HEK293 (cell line): ENCODE results near the gene ABHD15.
A peak's percentile ranks its signal among the peaks of the same experiment; 100 is the strongest.

Source experiments
- CTCF ChIA-PET: fragments of 350-600 bp; formaldehyde crosslinking; extraction: SDS; loops from one replicate; lab custom pipeline; 2021; ENCODE audit warnings: antibody characterized with exemption; lab: Yijun Ruan, JAX
- POLR2A ChIA-PET: fragments of 300-600 bp; formaldehyde crosslinking; extraction: SDS; loops from one replicate; lab custom pipeline; 2020; ENCODE audit warnings: antibody characterized with exemption, inconsistent platforms; lab: Yijun Ruan, JAX
- H3K27ac ChIP-seq: fragments of 200-500 bp; sonication (Bioruptor generic); 2 replicates; pipeline ENCODE4 v1.5.1; 2014; ENCODE audit warnings: low read depth, low read length, control low read depth, inconsistent platforms; ENCODE audit errors: extremely low read depth
- H3K36me3 ChIP-seq, 2 experiments: fragments of 200-500 bp in 1 of 2; sonication (Bioruptor generic) in 1 of 2; 1 replicate in 1 of 2; 2 replicates in 1 of 2; pipeline ENCODE4 v1.5.1; 2014 to 2017; ENCODE audit warnings: inconsistent platforms in 2 of 2, low read length in 2 of 2; ENCODE audit not compliant: control insufficient read depth in 2 of 2, insufficient read depth in 1 of 2
- H3K4me1 ChIP-seq: fragments of 200-500 bp; sonication (Bioruptor generic); 2 replicates; pipeline ENCODE4 v1.5.1; 2014; ENCODE audit warnings: mild to moderate bottlenecking, low read length, inconsistent platforms; ENCODE audit not compliant: control insufficient read depth, insufficient read depth
- H3K4me3 ChIP-seq: 2 replicates; pipeline ENCODE4 v1.5.1; 2011; ENCODE audit warnings: low read depth, mild to moderate bottlenecking, control low read depth, low read length, moderate library complexity
- H3K9me3 ChIP-seq: fragments of 200-500 bp; sonication (Bioruptor generic); 2 replicates; pipeline ENCODE4 v1.5.1; 2014; ENCODE audit warnings: low read depth, low read length, inconsistent platforms; ENCODE audit not compliant: control insufficient read depth, insufficient read depth
- GLIS2 ChIP-seq: fragments of 450-650 bp; formaldehyde crosslinking; IDR thresholded peaks from 2 replicates; pipeline ENCODE4 v1.5.1; 2016; ENCODE audit warnings: missing biosample characterization, missing genetic modification characterization
- KLF1 ChIP-seq: fragments of 450-650 bp; formaldehyde crosslinking; IDR thresholded peaks from 2 replicates; pipeline ENCODE4 v1.5.1; 2016; ENCODE audit warnings: missing biosample characterization, missing genetic modification characterization
- PRDM1 ChIP-seq: fragments of 450-650 bp; formaldehyde crosslinking; IDR thresholded peaks from 2 replicates; pipeline ENCODE4; 2016; ENCODE audit warnings: missing biosample characterization, missing genetic modification characterization
- SETDB1 ChIP-seq: IDR thresholded peaks from one replicate; pipeline ENCODE4 v1.6.1; 2017; ENCODE audit warnings: mild to moderate bottlenecking, low read length, moderate library complexity, mixed read lengths; ENCODE audit not compliant: insufficient read length
- ZFHX2 ChIP-seq: fragments of 450-650 bp; formaldehyde crosslinking; conservative IDR thresholded peaks from 2 replicates; pipeline ENCODE4 v1.5.1; 2016; ENCODE audit warnings: missing biosample characterization, missing genetic modification characterization
- ZNF121 ChIP-seq: fragments of 450-650 bp; formaldehyde crosslinking; IDR thresholded peaks from 2 replicates; pipeline ENCODE4 v1.5.1; 2016; ENCODE audit warnings: missing biosample characterization, missing genetic modification characterization
- ZNF2 ChIP-seq: fragments of 450-650 bp; formaldehyde crosslinking; IDR thresholded peaks from 2 replicates; pipeline ENCODE4 v1.5.1; 2016; ENCODE audit warnings: missing biosample characterization, missing genetic modification characterization
- ZNF221 ChIP-seq: fragments of 450-650 bp; formaldehyde crosslinking; IDR thresholded peaks from 2 replicates; pipeline ENCODE4 v1.5.1; 2017; ENCODE audit warnings: missing biosample characterization, missing genetic modification characterization, borderline replicate concordance
- ZNF266 ChIP-seq: fragments of 450-650 bp; formaldehyde crosslinking; IDR thresholded peaks from 2 replicates; pipeline ENCODE4 v1.5.1; 2016; ENCODE audit warnings: missing biosample characterization, missing genetic modification characterization, low read depth
- ZNF335 ChIP-seq: fragments of 450-650 bp; formaldehyde crosslinking; conservative IDR thresholded peaks from 2 replicates; pipeline ENCODE4 v1.5.1; 2016; ENCODE audit warnings: missing biosample characterization, missing genetic modification characterization
- ZNF394 ChIP-seq: fragments of 450-650 bp; formaldehyde crosslinking; IDR thresholded peaks from 2 replicates; pipeline ENCODE4 v1.5.1; 2016; ENCODE audit warnings: missing biosample characterization, missing genetic modification characterization, mild to moderate bottlenecking, moderate library complexity, borderline replicate concordance
- ZNF473 ChIP-seq: fragments of 450-650 bp; formaldehyde crosslinking; IDR thresholded peaks from 2 replicates; pipeline ENCODE4 v1.5.1; 2017; ENCODE audit warnings: missing biosample characterization, missing genetic modification characterization
- ZNF548 ChIP-seq: fragments of 450-650 bp; formaldehyde crosslinking; IDR thresholded peaks from 2 replicates; pipeline ENCODE4 v1.5.1; 2016; ENCODE audit warnings: missing biosample characterization, missing genetic modification characterization
- ZNF585B ChIP-seq: fragments of 450-650 bp; formaldehyde crosslinking; IDR thresholded peaks from 2 replicates; pipeline ENCODE4 v1.5.1; 2016; ENCODE audit warnings: missing biosample characterization, missing genetic modification characterization
- ZNF600 ChIP-seq: fragments of 450-650 bp; formaldehyde crosslinking; IDR thresholded peaks from 2 replicates; pipeline ENCODE4 v1.5.1; 2016; ENCODE audit warnings: missing biosample characterization, missing genetic modification characterization
- ZNF629 ChIP-seq: fragments of 450-650 bp; formaldehyde crosslinking; IDR thresholded peaks from 2 replicates; pipeline ENCODE4 v1.5.1; 2017; ENCODE audit warnings: missing biosample characterization, missing genetic modification characterization
- ZNF670 ChIP-seq: fragments of 450-650 bp; formaldehyde crosslinking; IDR thresholded peaks from 2 replicates; pipeline ENCODE4 v1.5.1; 2016; ENCODE audit warnings: missing biosample characterization, missing genetic modification characterization, low read depth
- ZNF792 ChIP-seq: fragments of 450-650 bp; formaldehyde crosslinking; IDR thresholded peaks from 2 replicates; pipeline ENCODE4 v1.5.1; 2016; ENCODE audit warnings: missing biosample characterization, missing genetic modification characterization
- ZNF830 ChIP-seq: fragments of 450-650 bp; IDR thresholded peaks from 2 replicates; pipeline ENCODE4 v1.5.0; 2018; ENCODE audit warnings: missing biosample characterization, missing genetic modification characterization, low read depth, mild to moderate bottlenecking, moderate library complexity
- ZSCAN30 ChIP-seq: fragments of 450-650 bp; IDR thresholded peaks from 2 replicates; pipeline ENCODE4 v1.5.1; 2018; ENCODE audit warnings: missing biosample characterization, mild to moderate bottlenecking, missing genetic modification characterization, moderate library complexity
- TF ChIP-seq, protein P1 (sequence below): fragments of 450-650 bp; formaldehyde crosslinking; IDR thresholded peaks from 2 replicates; pipeline ENCODE4 v1.5.1; 2017; ENCODE audit warnings: missing biosample characterization, mild to moderate bottlenecking, missing genetic modification characterization, moderate library complexity
- TF ChIP-seq, protein P2 (sequence below): fragments of 450-650 bp; formaldehyde crosslinking; IDR thresholded peaks from 2 replicates; pipeline ENCODE4 v1.5.1; 2016; ENCODE audit warnings: missing biosample characterization, missing genetic modification characterization
- TF ChIP-seq, protein P3 (sequence below): fragments of 450-650 bp; formaldehyde crosslinking; IDR thresholded peaks from 2 replicates; pipeline ENCODE4 v1.5.1; 2016; ENCODE audit warnings: missing biosample characterization, missing genetic modification characterization
- TF ChIP-seq, protein P4 (sequence below): fragments of 450-650 bp; formaldehyde crosslinking; IDR thresholded peaks from 2 replicates; pipeline ENCODE4 v1.5.1; 2016; ENCODE audit warnings: missing biosample characterization, missing genetic modification characterization
- TF ChIP-seq, protein P5 (sequence below): sonication (generic); formaldehyde crosslinking; IDR thresholded peaks from 2 replicates; pipeline ENCODE4 v1.8.1; 2022; ENCODE audit warnings: mild to moderate bottlenecking, moderate library complexity, missing genetic modification reagents
- TF ChIP-seq, protein P6 (sequence below): fragments of 450-650 bp; formaldehyde crosslinking; IDR thresholded peaks from 2 replicates; pipeline ENCODE4 v1.5.1; 2016; ENCODE audit warnings: missing biosample characterization, missing genetic modification characterization

ABHD15 gene

DNA sequence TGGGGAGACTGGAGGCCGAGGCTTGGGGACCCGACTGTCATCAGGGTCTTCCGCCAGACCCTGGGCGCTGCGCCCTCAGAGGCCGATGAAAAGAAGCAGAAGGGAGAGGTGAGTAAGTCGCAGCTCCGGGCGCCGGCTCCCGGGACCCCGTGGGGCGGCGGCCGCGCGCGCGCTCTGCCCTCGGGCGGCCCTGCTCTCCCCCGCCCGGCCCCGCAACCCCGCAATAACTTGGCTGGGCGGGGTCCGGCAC lies 392 bp upstream of the ABHD15 start:
- H3K27ac ChIP-seq = peak overlapping the region; percentile 87
- peaks cover 7 to 24% of the 10 kb centered on the region in 2 experiments for H3K36me3 ChIP-seq
- H3K9me3 ChIP-seq = no peaks in the 10 kb centered on the region
- H3K4me1 ChIP-seq = peaks cover 13% of the 10 kb centered on the region
- POLR2A ChIA-PET = interaction anchor here (0.9 to 4.6 kb wide), 6 partner anchors 10 to 364 kb away, joined by 3 to 28 read pairs (median 5); partner anchors contain the start of gene ANKRD13B
- CTCF ChIA-PET = interaction anchor here (0.6 to 4.6 kb wide), 9 partner anchors 14 to 1562 kb away, joined by 3 to 29 read pairs (median 4); partner anchors contain the start of gene ANKRD13B
- TF ChIP-seq KLF1 (tag by site-specific recombination) (peak; percentile 56), ZNF473 (no peak), ZSCAN30 (tag by site-specific recombination) (0 out of 2 replicates have a peak, but pooled peaks have one; percentile 17), GLIS2 (tag by site-specific recombination) (no peak)
- TF ChIP-seq, protein P1, sequence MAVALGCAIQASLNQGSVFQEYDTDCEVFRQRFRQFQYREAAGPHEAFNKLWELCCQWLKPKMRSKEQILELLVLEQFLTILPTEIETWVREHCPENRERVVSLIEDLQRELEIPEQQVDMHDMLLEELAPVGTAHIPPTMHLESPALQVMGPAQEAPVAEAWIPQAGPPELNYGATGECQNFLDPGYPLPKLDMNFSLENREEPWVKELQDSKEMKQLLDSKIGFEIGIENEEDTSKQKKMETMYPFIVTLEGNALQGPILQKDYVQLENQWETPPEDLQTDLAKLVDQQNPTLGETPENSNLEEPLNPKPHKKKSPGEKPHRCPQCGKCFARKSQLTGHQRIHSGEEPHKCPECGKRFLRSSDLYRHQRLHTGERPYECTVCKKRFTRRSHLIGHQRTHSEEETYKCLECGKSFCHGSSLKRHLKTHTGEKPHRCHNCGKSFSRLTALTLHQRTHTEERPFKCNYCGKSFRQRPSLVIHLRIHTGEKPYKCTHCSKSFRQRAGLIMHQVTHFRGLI (tag by site-specific recombination) = no peak
- H3K4me3 ChIP-seq = peak overlapping the region; percentile 61

DNA sequence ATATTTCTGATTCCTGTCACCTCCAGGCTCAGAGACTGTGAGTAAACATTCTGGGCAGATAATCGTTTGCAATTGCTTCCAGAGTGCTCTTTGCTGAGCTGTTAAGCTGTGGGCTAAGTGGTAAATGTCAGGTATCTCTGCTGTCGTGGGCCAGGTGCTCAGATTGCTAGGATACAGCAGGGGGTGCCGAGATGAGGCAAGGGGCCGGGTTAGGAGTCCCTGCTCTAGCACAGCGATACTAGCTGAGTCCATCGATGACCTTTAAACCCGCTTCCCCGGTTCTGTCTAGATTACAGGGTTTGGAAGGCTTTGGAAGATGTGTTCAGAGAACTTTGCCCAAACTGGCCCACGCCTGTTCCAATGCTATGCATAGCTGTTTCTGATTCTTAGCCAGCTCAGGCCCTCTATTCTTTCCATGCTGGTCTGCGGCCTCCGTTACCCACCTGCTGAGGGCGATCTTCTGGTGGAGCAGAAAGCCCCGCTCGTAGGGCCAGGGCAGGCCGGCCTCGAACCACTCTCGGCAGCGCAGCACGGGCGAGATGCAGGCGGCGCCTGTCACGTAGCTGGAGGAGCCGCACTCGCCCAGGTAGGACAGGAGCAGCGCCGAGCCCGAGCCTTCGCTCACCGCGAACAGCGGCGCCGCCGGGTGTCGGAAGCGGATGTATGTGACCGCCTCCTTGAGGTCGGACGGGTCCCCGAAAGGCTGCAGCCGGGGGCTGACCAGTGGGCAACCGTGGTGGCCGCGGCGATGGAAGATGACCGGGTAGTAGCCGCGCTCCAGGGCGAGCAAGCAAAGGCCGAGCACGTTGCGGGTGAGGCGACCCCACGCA lies 979 bp downstream of the ABHD15 start:
- POLR2A ChIA-PET = interaction anchor here (1.0 to 4.6 kb wide), 4 partner anchors 9 to 442 kb away, joined by 3 to 28 read pairs (median 8); partner anchors contain the start of gene ANKRD13B
- peak overlapping the region; percentile 44 for H3K4me3 ChIP-seq
- peak overlapping the region; percentile 87 for H3K27ac ChIP-seq
- peaks cover 13% of the 10 kb centered on the region for H3K4me1 ChIP-seq
- no peaks in the 10 kb centered on the region for H3K9me3 ChIP-seq
- peaks cover 10 to 15% of the 10 kb centered on the region in 2 experiments for H3K36me3 ChIP-seq
- CTCF ChIA-PET = interaction anchor here (0.6 to 4.6 kb wide), 8 partner anchors 26 to 528 kb away, joined by 3 to 29 read pairs (median 5); partner anchors contain the start of genes ANKRD13B and MYO18A
- TF ChIP-seq ZNF600 = peak; percentile 55
- TF ChIP-seq ZNF394 (tag by site-specific recombination) = no peak
- no peak for TF ChIP-seq ZNF629
- TF ChIP-seq, protein P2, sequence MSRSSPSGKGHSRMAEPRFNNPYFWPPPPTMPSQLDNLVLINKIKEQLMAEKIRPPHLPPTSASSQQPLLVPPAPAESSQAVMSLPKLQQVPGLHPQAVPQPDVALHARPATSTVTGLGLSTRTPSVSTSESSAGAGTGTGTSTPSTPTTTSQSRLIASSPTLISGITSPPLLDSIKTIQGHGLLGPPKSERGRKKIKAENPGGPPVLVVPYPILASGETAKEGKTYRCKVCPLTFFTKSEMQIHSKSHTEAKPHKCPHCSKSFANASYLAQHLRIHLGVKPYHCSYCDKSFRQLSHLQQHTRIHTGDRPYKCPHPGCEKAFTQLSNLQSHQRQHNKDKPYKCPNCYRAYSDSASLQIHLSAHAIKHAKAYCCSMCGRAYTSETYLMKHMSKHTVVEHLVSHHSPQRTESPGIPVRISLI = no peak
- no peak for TF ChIP-seq ZNF548 (tag by site-specific recombination)
- no peak for TF ChIP-seq ZNF792 (tag by site-specific recombination)
- TF ChIP-seq ZNF266 (tag by site-specific recombination) = no peak
- TF ChIP-seq ZNF830 (tag by site-specific recombination) = no peak
- TF ChIP-seq SETDB1 = no peak
- no peak for TF ChIP-seq ZNF670 (tag by site-specific recombination)
- no peak for TF ChIP-seq ZNF585B (tag by site-specific recombination)
- no peak for TF ChIP-seq ZNF221 (tag by site-specific recombination)
- TF ChIP-seq, protein P3, sequence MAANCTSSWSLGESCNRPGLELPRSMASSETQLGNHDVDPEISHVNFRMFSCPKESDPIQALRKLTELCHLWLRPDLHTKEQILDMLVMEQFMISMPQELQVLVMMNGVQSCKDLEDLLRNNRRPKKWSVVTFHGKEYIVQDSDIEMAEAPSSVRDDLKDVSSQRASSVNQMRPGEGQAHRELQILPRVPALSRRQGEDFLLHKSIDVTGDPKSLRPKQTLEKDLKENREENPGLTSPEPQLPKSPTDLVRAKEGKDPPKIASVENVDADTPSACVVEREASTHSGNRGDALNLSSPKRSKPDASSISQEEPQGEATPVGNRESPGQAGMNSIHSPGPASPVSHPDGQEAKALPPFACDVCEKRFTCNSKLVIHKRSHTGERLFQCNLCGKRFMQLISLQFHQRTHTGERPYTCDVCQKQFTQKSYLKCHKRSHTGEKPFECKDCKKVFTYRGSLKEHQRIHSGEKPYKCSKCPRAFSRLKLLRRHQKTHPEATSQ (tag by site-specific recombination) = no peak
- no peak for TF ChIP-seq ZNF121 (tag by site-specific recombination)
- TF ChIP-seq ZNF335 (tag by site-specific recombination) = peak; percentile 61
- no peak for TF ChIP-seq ZNF2 (tag by site-specific recombination)
- TF ChIP-seq, protein P4, sequence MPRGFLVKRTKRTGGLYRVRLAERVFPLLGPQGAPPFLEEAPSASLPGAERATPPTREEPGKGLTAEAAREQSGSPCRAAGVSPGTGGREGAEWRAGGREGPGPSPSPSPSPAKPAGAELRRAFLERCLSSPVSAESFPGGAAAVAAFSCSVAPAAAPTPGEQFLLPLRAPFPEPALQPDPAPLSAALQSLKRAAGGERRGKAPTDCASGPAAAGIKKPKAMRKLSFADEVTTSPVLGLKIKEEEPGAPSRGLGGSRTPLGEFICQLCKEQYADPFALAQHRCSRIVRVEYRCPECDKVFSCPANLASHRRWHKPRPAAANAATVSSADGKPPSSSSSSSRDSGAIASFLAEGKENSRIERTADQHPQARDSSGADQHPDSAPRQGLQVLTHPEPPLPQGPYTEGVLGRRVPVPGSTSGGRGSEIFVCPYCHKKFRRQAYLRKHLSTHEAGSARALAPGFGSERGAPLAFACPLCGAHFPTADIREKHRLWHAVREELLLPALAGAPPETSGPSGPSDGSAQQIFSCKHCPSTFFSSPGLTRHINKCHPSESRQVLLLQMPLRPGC (tag by site-specific recombination) = no peak
- TF ChIP-seq, protein P5, sequence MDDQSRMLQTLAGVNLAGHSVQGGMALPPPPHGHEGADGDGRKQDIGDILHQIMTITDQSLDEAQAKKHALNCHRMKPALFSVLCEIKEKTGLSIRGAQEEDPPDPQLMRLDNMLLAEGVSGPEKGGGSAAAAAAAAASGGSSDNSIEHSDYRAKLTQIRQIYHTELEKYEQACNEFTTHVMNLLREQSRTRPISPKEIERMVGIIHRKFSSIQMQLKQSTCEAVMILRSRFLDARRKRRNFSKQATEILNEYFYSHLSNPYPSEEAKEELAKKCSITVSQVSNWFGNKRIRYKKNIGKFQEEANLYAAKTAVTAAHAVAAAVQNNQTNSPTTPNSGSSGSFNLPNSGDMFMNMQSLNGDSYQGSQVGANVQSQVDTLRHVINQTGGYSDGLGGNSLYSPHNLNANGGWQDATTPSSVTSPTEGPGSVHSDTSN (CRISPR knock-in tag) = peak; percentile 45; the same call in 1 of the 2 replicates
- TF ChIP-seq, protein P6, sequence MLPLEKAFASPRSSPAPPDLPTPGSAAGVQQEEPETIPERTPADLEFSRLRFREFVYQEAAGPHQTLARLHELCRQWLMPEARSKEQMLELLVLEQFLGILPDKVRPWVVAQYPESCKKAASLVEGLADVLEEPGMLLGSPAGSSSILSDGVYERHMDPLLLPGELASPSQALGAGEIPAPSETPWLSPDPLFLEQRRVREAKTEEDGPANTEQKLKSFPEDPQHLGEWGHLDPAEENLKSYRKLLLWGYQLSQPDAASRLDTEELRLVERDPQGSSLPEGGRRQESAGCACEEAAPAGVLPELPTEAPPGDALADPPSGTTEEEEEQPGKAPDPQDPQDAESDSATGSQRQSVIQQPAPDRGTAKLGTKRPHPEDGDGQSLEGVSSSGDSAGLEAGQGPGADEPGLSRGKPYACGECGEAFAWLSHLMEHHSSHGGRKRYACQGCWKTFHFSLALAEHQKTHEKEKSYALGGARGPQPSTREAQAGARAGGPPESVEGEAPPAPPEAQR (tag by site-specific recombination) = no peak
- no peak for TF ChIP-seq PRDM1
- TF ChIP-seq ZFHX2 = no peak
